HepG2 (cell line): ENCODE results near the gene TNS1. TPM values are rescaled to one million over a fixed set of nuclear protein-coding genes. Genes with fewer than 3 reads are reported as not detected.

Source experiments
- ATAC-seq: fragments of 200-7000 bp; cut with Tn5 transposase; 3 replicates; pipeline ENCODE4 v1.9.1; 2020; ENCODE audit warnings: mild to moderate bottlenecking, moderate library complexity
- BruUV-seq: library from RNA; stranded (reverse); fragments of 400-500 nt; replicated peaks from 2 replicates; lab custom pipeline; 2021; lab: Mats Ljungman, UMichigan
- CTCF ChIA-PET: fragments of 300-600 bp; formaldehyde crosslinking; extraction: SDS; loops from one replicate; lab custom pipeline; 2021; ENCODE audit warnings: low total read pairs, inconsistent platforms, low intra/inter-chr PET ratio; lab: Yijun Ruan, JAX
- POLR2A ChIA-PET: fragments of 350-600 bp; sonication (Branson Sonifier 250); formaldehyde crosslinking; loops from one replicate; lab custom pipeline; 2020; ENCODE audit warnings: antibody characterized with exemption, inconsistent platforms; lab: Yijun Ruan, JAX
- DNase-seq: peaks from one replicate; pipeline ENCODE4 v3.0.0-alpha.2; 2015; ENCODE audit warnings: low spot score
- FAIRE-seq: peaks from 3 replicates; lab custom pipeline; 2011; peaks lifted over from hg19 to GRCh38; lab: Jason Lieb, UNC
- H2AFZ ChIP-seq: one replicate; pipeline ENCODE4 v1.6.1; 2011; ENCODE audit warnings: low read length, inconsistent platforms
- H3K27ac ChIP-seq: fragments of 300-600 bp; 3 replicates; pipeline ENCODE4 v1.8.0; 2011; ENCODE audit warnings: mixed run types, mild to moderate bottlenecking, mixed read lengths, low read length, inconsistent platforms; ENCODE audit not compliant: insufficient read depth; ENCODE audit errors: extremely low read length
- H3K27me3 ChIP-seq, 2 experiments: fragments of 200-600 bp in 1 of 2; 2 replicates in 1 of 2; 3 replicates in 1 of 2; pipeline versions ENCODE4 v1.6.0 to v1.8.0; 2011; ENCODE audit warnings: low read length in 2 of 2, mild to moderate bottlenecking in 2 of 2, moderate library complexity in 2 of 2, inconsistent platforms in 1 of 2; ENCODE audit not compliant: insufficient read depth in 2 of 2, control insufficient read depth in 1 of 2
- H3K36me3 ChIP-seq, 2 experiments: fragments of 200-600 bp in 1 of 2; replicated peaks in 1 of 2; 2 replicates in 1 of 2; 3 replicates in 1 of 2; pipeline versions ENCODE4 v1.5.1 to v1.8.0; 2011; ENCODE audit warnings: low read length in 2 of 2, inconsistent platforms in 1 of 2; ENCODE audit not compliant: insufficient read depth in 2 of 2, control insufficient read depth in 1 of 2
- H3K4me1 ChIP-seq: 2 replicates; pipeline ENCODE4 v1.5.1; 2012; ENCODE audit warnings: low read length, inconsistent platforms; ENCODE audit not compliant: insufficient read depth
- H3K4me2 ChIP-seq: 2 replicates; pipeline ENCODE4 v1.6.0; 2011; ENCODE audit warnings: low read depth, low read length, inconsistent platforms
- H3K4me3 ChIP-seq, 3 experiments: fragments of 200-600 bp in 1 of 3; sonication (generic), shearing (Covaris generic) in 1 of 3; replicated peaks in 1 of 3; 2 replicates each; pipeline ENCODE4 v1.5.1; 2011 to 2016; ENCODE audit warnings: low read length in 3 of 3, inconsistent platforms in 2 of 3, low read depth in 2 of 3, mild to moderate bottlenecking in 2 of 3, control low read depth in 1 of 3, mixed read lengths in 1 of 3; ENCODE audit not compliant: insufficient read depth in 1 of 3
- H3K79me2 ChIP-seq: one replicate; pipeline ENCODE4 v1.6.1; 2011; ENCODE audit warnings: low read length, inconsistent platforms; ENCODE audit not compliant: insufficient read depth
- H3K9ac ChIP-seq: 2 replicates; pipeline ENCODE4 v1.6.0; 2011; ENCODE audit warnings: mild to moderate bottlenecking, low read depth, low read length, inconsistent platforms; ENCODE audit not compliant: insufficient read depth
- H3K9me3 ChIP-seq: 2 replicates; pipeline ENCODE4 v1.5.1; 2012; ENCODE audit warnings: mild to moderate bottlenecking, low read length
- H4K20me1 ChIP-seq: 2 replicates; pipeline ENCODE4 v1.6.0; 2011; ENCODE audit warnings: inconsistent platforms, mild to moderate bottlenecking, low read length, moderate library complexity; ENCODE audit not compliant: insufficient read depth
- EP300 ChIP-seq, 3 experiments: sonication (generic) in 1 of 3; formaldehyde crosslinking in 1 of 3; IDR thresholded peaks; 2 replicates each; pipeline versions ENCODE4 v1.5.1 to v1.6.1; 2011 to 2020; ENCODE audit warnings: low read depth in 2 of 3, low read length in 2 of 3, borderline replicate concordance in 1 of 3, improper control_type of control experiment in 1 of 3, mild to moderate bottlenecking in 1 of 3, missing genetic modification reagents in 1 of 3, moderate library complexity in 1 of 3
- KLF9 ChIP-seq: IDR thresholded peaks from 2 replicates; pipeline ENCODE4 v1.6.1; 2016; ENCODE audit warnings: low read depth
- NFKBIZ ChIP-seq: IDR thresholded peaks from 2 replicates; pipeline ENCODE4 v1.6.1; 2018; ENCODE audit warnings: missing genetic modification reagents, missing compliant biosample characterization
- NR2C2 ChIP-seq: sonication (generic); formaldehyde crosslinking; IDR thresholded peaks from 2 replicates; pipeline ENCODE4 v1.4.0; 2020; ENCODE audit warnings: missing genetic modification reagents, mild to moderate bottlenecking, moderate library complexity, borderline replicate concordance
- TMF1 ChIP-seq: sonication (generic); formaldehyde crosslinking; IDR thresholded peaks from 2 replicates; pipeline ENCODE4 v1.8.1; 2022; ENCODE audit warnings: low read depth, missing genetic modification reagents
- ZNF224 ChIP-seq: sonication (generic); formaldehyde crosslinking; IDR thresholded peaks from 2 replicates; pipeline ENCODE4 v1.5.0; 2020; ENCODE audit warnings: mild to moderate bottlenecking, missing genetic modification reagents
- ZNF264 ChIP-seq: sonication (generic); formaldehyde crosslinking; IDR thresholded peaks from 2 replicates; pipeline ENCODE4 v1.4.0; 2020; ENCODE audit warnings: missing genetic modification reagents
- ZNF367 ChIP-seq: sonication (generic); formaldehyde crosslinking; IDR thresholded peaks from 2 replicates; pipeline ENCODE4 v1.4.0; 2020; ENCODE audit warnings: missing genetic modification reagents, borderline replicate concordance
- ZSCAN5A ChIP-seq: sonication (generic); formaldehyde crosslinking; IDR thresholded peaks from 2 replicates; pipeline ENCODE4 v1.8.0; 2022; ENCODE audit warnings: mild to moderate bottlenecking, missing genetic modification reagents, borderline replicate concordance
- WGBS: methylation state at CpG from one replicate; pipeline ENCODE4 v1.1.6; 2017; ENCODE audit warnings: low lambda C conversion rate; 5-methylcytosine and 5-hydroxymethylcytosine counted together
- in situ Hi-C: cut with HindIII; loops from 2 replicates; pipeline ENCODE4 v1.10.0; 2017; ENCODE audit warnings: low pct_unique_long_range_greater_than_20kb; ENCODE audit not compliant: extremely low pct_ligation_motif_present
- intact Hi-C: fragments of 100-400 bp; cut with micrococcal nuclease; formaldehyde crosslinking; loops from one replicate; pipeline ENCODE4 v1.10.0; 2022; ENCODE audit not compliant: unreplicated experiment
- polyA plus RNA-seq, 8 experiments: library from polyadenylated mRNA; depleted of rRNA in 3 of 8; stranded (reverse) in 7 of 8; unstranded in 1 of 8; fragments of >200 nt; fragmentation: Illumina TruSeq in 4 of 8; extraction: Trizol in 4 of 8; gene quantifications; 2 replicates each; pipeline versions ENCODE4 v1.2.1 to v1.2.3, GENCODE V29; 2011 to 2016; ENCODE audit warnings: low read depth in 4 of 8, missing spikeins in 1 of 8, mixed read lengths in 1 of 8; ENCODE audit not compliant: insufficient read depth in 1 of 8
- total RNA-seq, 5 experiments: library from RNA; depleted of rRNA; stranded (reverse); fragments of >200 nt; fragmentation: Illumina TruSeq; extraction: Trizol; gene quantifications; 2 replicates each; pipeline ENCODE4 v1.2.3, GENCODE V29; 2016; ENCODE audit warnings: low read depth in 1 of 5
- TF ChIP-seq, protein P1 (sequence below): IDR thresholded peaks from 2 replicates; pipeline ENCODE4 v1.6.1; 2012; ENCODE audit warnings: low read length, improper control_type of control experiment
- TF ChIP-seq, protein P2 (sequence below), 2 experiments: sonication (generic) in 1 of 2; formaldehyde crosslinking in 1 of 2; IDR thresholded peaks; 2 replicates each; pipeline versions ENCODE4 v1.6.1 to v1.9.0; 2014 to 2022; ENCODE audit warnings: antibody characterized with exemption in 1 of 2, borderline replicate concordance in 1 of 2, inconsistent platforms in 1 of 2, low read depth in 1 of 2, missing genetic modification reagents in 1 of 2

TNS1 gene
- total and polyA plus RNA-seq, 2 of the 13 experiments (the other 11 are each of a cell fraction or from before 2014, with no cell fraction given): 1.9 to 118 TPM

- BruUV-seq: no TSS peak
- no peaks in the 10 kb centered on the region for H3K9me3 ChIP-seq
- WGBS: 75% methylated on average over 13 of the region's 13 CpGs
- H3K27me3 ChIP-seq: no peaks in the 10 kb centered on the region
- ChIA-PET POLR2A (interaction anchor here (3.2 kb wide), 1 partner anchor 17 kb away, joined by 9 read pairs; no protein-coding TSS in a partner anchor), CTCF (no interaction called here)
- intact Hi-C loops: no loop called here
- no peak overlapping the region for H3K4me2 ChIP-seq
- H2AFZ ChIP-seq: no peak overlapping the region
- H3K36me3 ChIP-seq: peaks cover 7 to 9% of the 10 kb centered on the region in 2 experiments; a peak in 2 of 5 replicates
- H3K27ac ChIP-seq: no peak overlapping the region
- in situ Hi-C loops: no loop called here
- ATAC-seq (no peak), FAIRE-seq (no peak), DNase-seq (no peak)
- no peak overlapping the region for H3K4me3 ChIP-seq
- peaks cover 4% of the 10 kb centered on the region; the same call in 1 of the 2 replicates for H4K20me1 ChIP-seq
- H3K4me1 ChIP-seq: peaks cover 75% of the 10 kb centered on the region
- no peak overlapping the region for H3K9ac ChIP-seq
- H3K79me2 ChIP-seq: no peaks in the 10 kb centered on the region
- no peak for TF ChIP-seq KLF9 (CRISPR knock-in tag)
- no peak for TF ChIP-seq ZSCAN5A (CRISPR knock-in tag)
- no peak for TF ChIP-seq EP300 (IDR thresholded peaks at IDR 0.05; ENCODE audit: low read depth in 2 of 2, low read length in 2 of 2)
- TF ChIP-seq EP300 (CRISPR knock-in tag; IDR thresholded peaks at IDR 0.05; ENCODE audit: borderline replicate concordance): no peak
- TF ChIP-seq, protein P1, sequence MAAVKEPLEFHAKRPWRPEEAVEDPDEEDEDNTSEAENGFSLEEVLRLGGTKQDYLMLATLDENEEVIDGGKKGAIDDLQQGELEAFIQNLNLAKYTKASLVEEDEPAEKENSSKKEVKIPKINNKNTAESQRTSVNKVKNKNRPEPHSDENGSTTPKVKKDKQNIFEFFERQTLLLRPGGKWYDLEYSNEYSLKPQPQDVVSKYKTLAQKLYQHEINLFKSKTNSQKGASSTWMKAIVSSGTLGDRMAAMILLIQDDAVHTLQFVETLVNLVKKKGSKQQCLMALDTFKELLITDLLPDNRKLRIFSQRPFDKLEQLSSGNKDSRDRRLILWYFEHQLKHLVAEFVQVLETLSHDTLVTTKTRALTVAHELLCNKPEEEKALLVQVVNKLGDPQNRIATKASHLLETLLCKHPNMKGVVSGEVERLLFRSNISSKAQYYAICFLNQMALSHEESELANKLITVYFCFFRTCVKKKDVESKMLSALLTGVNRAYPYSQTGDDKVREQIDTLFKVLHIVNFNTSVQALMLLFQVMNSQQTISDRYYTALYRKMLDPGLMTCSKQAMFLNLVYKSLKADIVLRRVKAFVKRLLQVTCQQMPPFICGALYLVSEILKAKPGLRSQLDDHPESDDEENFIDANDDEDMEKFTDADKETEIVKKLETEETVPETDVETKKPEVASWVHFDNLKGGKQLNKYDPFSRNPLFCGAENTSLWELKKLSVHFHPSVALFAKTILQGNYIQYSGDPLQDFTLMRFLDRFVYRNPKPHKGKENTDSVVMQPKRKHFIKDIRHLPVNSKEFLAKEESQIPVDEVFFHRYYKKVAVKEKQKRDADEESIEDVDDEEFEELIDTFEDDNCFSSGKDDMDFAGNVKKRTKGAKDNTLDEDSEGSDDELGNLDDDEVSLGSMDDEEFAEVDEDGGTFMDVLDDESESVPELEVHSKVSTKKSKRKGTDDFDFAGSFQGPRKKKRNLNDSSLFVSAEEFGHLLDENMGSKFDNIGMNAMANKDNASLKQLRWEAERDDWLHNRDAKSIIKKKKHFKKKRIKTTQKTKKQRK: no peak
- no peak for TF ChIP-seq TMF1 (CRISPR knock-in tag)
- TF ChIP-seq ZNF224 (CRISPR knock-in tag): no peak
- TF ChIP-seq NR2C2: no peak
- no peak for TF ChIP-seq NFKBIZ (CRISPR knock-in tag)
- TF ChIP-seq, protein P2, sequence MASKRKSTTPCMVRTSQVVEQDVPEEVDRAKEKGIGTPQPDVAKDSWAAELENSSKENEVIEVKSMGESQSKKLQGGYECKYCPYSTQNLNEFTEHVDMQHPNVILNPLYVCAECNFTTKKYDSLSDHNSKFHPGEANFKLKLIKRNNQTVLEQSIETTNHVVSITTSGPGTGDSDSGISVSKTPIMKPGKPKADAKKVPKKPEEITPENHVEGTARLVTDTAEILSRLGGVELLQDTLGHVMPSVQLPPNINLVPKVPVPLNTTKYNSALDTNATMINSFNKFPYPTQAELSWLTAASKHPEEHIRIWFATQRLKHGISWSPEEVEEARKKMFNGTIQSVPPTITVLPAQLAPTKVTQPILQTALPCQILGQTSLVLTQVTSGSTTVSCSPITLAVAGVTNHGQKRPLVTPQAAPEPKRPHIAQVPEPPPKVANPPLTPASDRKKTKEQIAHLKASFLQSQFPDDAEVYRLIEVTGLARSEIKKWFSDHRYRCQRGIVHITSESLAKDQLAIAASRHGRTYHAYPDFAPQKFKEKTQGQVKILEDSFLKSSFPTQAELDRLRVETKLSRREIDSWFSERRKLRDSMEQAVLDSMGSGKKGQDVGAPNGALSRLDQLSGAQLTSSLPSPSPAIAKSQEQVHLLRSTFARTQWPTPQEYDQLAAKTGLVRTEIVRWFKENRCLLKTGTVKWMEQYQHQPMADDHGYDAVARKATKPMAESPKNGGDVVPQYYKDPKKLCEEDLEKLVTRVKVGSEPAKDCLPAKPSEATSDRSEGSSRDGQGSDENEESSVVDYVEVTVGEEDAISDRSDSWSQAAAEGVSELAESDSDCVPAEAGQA (IDR thresholded peaks at IDR 0.05; ENCODE audit: low read depth): no peak
- TF ChIP-seq, protein P2 (CRISPR knock-in tag; IDR thresholded peaks at IDR 0.05; ENCODE audit: borderline replicate concordance): no peak
- no peak for TF ChIP-seq ZNF367
- no peak for TF ChIP-seq ZNF264 (CRISPR knock-in tag)
Observed at GRCh38 chr2:217919781-217920351, 82.9 kb downstream of the TNS1 start.
